Ascending aorta (tissue), 2 donors: ENCODE results near the gene UBE2H. TPM values are rescaled to one million over a fixed set of nuclear protein-coding genes. Genes with fewer than 3 reads are reported as not detected.
A peak's percentile ranks its signal among the peaks of the same experiment; 100 is the strongest.

Experiments
- DNase-seq, 2 donors: peaks; one replicate each; pipeline ENCODE4 v3.0.0-alpha.2; 2019; ENCODE audit warnings: low spot score in 2 of 2
- H3K27ac ChIP-seq, 2 donors: fragments of 200-600 bp; sonication (generic); one replicate each; pipeline ENCODE4 v1.5.1; 2016 to 2017; ENCODE audit warnings: mild to moderate bottlenecking in 1 of 2
- H3K27me3 ChIP-seq: fragments of 200-600 bp; sonication (generic); one replicate; pipeline ENCODE4 v1.5.1; 2017
- H3K36me3 ChIP-seq, 2 donors: fragments of 200-600 bp; sonication (generic); one replicate each; pipeline ENCODE4 v1.5.1; 2016
- H3K4me1 ChIP-seq, 2 donors: fragments of 200-600 bp; sonication (generic); one replicate each; pipeline ENCODE4 v1.5.1; 2016 to 2017; ENCODE audit warnings: mild to moderate bottlenecking in 1 of 2
- H3K4me3 ChIP-seq, 2 donors: fragments of 200-600 bp; sonication (generic); one replicate each; pipeline ENCODE4 v1.5.1; 2016 to 2017; ENCODE audit warnings: mild to moderate bottlenecking in 1 of 2
- H3K9me3 ChIP-seq, 2 donors: fragments of 200-600 bp; sonication (generic); one replicate each; pipeline ENCODE4 v1.5.1; 2016
- intact Hi-C: fragments of 100-400 bp; cut with DNase I; formaldehyde crosslinking; loops from one replicate; pipeline ENCODE4 v1.15.1; 2023
- total RNA-seq: library from RNA; depleted of rRNA; stranded (reverse); fragments of >200 nt; gene quantifications from one replicate; pipeline ENCODE4 v1.1.0, GENCODE V29; 2016
- TF ChIP-seq, protein P1 (sequence below), 3 experiments: fragments of 200-600 bp in 2 of 3; fragments of 450-650 bp in 1 of 3; sonication (generic) in 2 of 3; IDR thresholded peaks; one replicate each; pipeline ENCODE4 v1.5.1; 2016 to 2019; ENCODE audit warnings: antibody characterized with exemption in 3 of 3, mild to moderate bottlenecking in 1 of 3, moderate library complexity in 1 of 3

UBE2H gene
- total RNA-seq, 1 donor from 2014 or later = 83.9 TPM

DNA sequence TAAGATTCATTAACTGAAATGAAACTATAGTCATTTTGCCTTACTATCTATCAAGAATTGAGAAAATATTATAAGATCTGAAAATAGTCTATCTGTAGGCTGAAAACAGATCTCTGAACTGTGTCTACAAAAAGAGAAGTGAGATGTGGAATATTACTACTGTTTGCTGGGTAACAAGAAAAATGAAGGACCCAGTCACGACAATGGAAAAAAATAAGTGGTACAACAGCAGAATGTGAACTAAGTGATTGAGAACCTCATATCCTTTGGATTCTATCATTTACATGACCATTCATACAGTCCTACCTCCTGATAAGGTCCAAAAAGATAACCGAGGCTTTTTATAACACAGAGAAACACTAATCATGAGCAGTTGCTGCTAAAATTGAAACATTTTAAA, 94.3 kb downstream of the UBE2H start:
- H3K4me1 ChIP-seq = peaks cover 6 to 89% of the 10 kb centered on the region in 2 donors
- no peak for DNase-seq
- peak overlapping the region; percentile 88 to 96 for H3K27ac ChIP-seq
- TF ChIP-seq, protein P1, sequence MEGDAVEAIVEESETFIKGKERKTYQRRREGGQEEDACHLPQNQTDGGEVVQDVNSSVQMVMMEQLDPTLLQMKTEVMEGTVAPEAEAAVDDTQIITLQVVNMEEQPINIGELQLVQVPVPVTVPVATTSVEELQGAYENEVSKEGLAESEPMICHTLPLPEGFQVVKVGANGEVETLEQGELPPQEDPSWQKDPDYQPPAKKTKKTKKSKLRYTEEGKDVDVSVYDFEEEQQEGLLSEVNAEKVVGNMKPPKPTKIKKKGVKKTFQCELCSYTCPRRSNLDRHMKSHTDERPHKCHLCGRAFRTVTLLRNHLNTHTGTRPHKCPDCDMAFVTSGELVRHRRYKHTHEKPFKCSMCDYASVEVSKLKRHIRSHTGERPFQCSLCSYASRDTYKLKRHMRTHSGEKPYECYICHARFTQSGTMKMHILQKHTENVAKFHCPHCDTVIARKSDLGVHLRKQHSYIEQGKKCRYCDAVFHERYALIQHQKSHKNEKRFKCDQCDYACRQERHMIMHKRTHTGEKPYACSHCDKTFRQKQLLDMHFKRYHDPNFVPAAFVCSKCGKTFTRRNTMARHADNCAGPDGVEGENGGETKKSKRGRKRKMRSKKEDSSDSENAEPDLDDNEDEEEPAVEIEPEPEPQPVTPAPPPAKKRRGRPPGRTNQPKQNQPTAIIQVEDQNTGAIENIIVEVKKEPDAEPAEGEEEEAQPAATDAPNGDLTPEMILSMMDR (IDR thresholded peaks at IDR 0.05) = no peak
- no peak overlapping the region for H3K4me3 ChIP-seq
- H3K36me3 ChIP-seq = no peaks in the 10 kb centered on the region
- intact Hi-C loops = no loop called here
- no peaks in the 10 kb centered on the region for H3K9me3 ChIP-seq
- H3K27me3 ChIP-seq = no peaks in the 10 kb centered on the region

DNA sequence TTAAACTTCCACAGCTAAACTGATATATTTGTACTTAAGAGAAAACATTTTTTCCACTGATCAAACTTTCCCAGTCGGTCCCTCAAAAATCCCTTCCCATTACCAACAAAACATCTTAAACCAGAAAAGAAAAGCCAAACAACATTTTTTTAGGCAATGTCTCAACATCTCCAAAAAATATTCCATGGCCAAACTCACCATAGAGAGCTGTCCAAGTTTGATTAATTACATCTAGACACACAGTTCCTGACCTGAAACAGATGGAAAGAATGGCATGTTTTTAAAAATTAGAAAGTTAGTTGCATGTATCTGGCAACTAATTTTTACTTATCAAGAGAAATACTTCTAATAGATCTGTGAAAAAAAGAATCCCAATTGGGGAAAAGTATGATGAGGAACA, 95.4 kb downstream of the UBE2H start:
- Histone ChIP-seq H3K36me3 (no peaks in the 10 kb centered on the region), H3K4me3 (no peak overlapping the region), H3K9me3 (no peaks in the 10 kb centered on the region), H3K27me3 (no peaks in the 10 kb centered on the region), H3K4me1 (peaks cover 3 to 89% of the 10 kb centered on the region in 2 donors), H3K27ac (peak overlapping the region; percentile 88 to 96)
- intact Hi-C loops = no loop called here
- TF ChIP-seq, protein P1 (IDR thresholded peaks at IDR 0.05) = no peak
- no peak for DNase-seq

DNA sequence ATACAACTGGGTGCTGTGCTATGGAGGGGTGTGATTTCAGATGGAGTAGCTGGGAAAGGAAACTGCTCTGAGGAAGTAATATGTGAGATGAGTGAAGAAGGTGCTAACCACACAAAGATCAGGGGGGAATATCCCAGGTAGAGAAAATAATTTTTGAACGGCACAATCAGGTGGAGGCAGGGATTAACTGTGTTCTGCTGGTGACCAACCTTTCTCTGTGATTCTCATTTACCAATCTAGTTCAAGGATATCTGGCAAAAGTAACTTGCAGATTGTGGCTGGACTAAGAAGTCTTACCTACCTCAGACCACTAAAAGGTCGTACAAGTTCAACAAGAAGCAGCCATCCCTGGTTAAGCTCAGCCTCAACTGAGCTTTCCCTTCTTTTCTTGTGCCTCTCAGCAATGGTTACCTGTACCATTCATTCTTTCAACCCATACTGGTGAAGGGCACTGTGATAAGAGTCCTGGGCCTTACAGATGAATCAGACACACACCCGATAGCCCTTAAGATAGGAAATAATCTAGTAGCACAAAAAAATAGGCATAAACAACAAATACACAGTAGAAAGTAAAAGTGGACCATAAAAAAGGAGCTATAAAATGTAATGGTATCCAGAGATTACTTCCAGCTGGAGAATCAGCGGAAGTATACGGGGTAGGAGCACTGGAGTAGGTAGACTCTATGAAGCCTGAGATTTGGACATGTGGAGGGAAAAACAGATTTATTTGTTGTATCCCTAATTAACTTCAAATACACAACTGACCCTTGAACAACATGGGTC, 96.6 kb downstream of the UBE2H start:
- TF ChIP-seq, protein P1 (IDR thresholded peaks at IDR 0.05) = no peak
- Histone ChIP-seq H3K36me3 (no peaks in the 10 kb centered on the region), H3K9me3 (no peaks in the 10 kb centered on the region), H3K4me1 (peaks cover 3 to 77% of the 10 kb centered on the region in 2 donors), H3K4me3 (no peak overlapping the region), H3K27me3 (no peaks in the 10 kb centered on the region), H3K27ac (peak overlapping the region; percentile 88 to 96)
- DNase-seq = no peak
- intact Hi-C loops = no loop called here

DNA sequence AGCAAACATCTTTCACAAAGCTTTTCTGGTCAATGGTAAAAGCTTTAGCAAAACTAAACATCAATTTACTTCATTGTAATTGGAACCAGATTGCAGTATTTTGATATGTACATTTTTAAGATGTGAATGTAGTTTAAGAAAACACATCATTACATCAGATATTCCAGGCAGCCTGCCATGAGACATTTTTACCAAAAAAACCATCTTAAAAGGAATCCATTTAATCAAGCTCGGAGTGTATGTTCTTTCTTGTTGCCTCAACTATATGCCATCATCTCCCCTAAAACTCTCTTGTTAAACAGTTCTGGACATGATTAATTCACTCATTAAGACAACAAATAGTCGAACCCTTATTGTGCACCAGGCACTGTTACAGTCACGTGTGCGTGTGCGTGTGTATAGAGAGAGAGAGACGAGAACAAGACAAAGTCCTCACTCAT, 97.5 kb downstream of the UBE2H start:
- TF ChIP-seq, protein P1 (IDR thresholded peaks at IDR 0.05) = no peak
- Histone ChIP-seq H3K36me3 (no peaks in the 10 kb centered on the region), H3K9me3 (no peaks in the 10 kb centered on the region), H3K27me3 (no peaks in the 10 kb centered on the region), H3K27ac (peak overlapping the region; percentile 88 to 96), H3K4me1 (peaks cover 3 to 68% of the 10 kb centered on the region in 2 donors), H3K4me3 (no peak overlapping the region)
- DNase-seq = no peak
- intact Hi-C loops = no loop called here

DNA sequence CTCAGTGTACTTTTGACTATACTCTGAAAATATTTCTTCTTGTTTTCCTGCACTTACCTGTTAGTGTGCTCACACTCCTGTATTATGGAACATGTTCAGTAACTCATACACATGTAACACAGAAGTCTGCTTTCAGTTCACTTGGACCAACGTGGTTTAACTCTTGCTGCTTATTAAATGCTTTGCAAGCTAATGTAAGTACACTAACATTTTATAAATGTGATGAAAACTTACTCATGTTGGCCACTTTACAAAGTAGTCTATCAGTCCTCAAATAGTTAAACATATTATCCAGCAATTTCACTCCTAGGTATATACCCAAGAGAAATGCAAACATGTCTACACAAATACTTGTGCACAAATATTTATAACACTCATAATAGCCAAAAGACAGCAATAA, 98.4 kb downstream of the UBE2H start:
- TF ChIP-seq, protein P1 (IDR thresholded peaks at IDR 0.05) = no peak
- no peaks in the 10 kb centered on the region for H3K9me3 ChIP-seq
- H3K36me3 ChIP-seq = no peaks in the 10 kb centered on the region
- intact Hi-C loops = no loop called here
- H3K27ac ChIP-seq = peak overlapping the region; percentile 88 to 96
- H3K27me3 ChIP-seq = no peaks in the 10 kb centered on the region
- peaks cover 3 to 63% of the 10 kb centered on the region in 2 donors for H3K4me1 ChIP-seq
- DNase-seq = no peak
- H3K4me3 ChIP-seq = no peak overlapping the region
